Osteoblast (primary cell): ENCODE measurements around the gene FBXW8. TPM values are rescaled to one million over a fixed set of nuclear protein-coding genes. Genes with fewer than 3 reads are reported as not detected.
A peak's percentile ranks its signal among the peaks of the same experiment; 100 is the strongest.

Experiments
- DNase-seq: peaks from one replicate; pipeline ENCODE4 v3.0.0; 2011; ENCODE audit warnings: low spot score, mixed read lengths; ENCODE audit not compliant: insufficient read length; ENCODE audit errors: missing footprints
- H2AFZ ChIP-seq: 2 replicates; pipeline ENCODE4 v1.6.0; 2011; ENCODE audit warnings: mild to moderate bottlenecking, low read length
- H3K27ac ChIP-seq: 2 replicates; pipeline ENCODE4 v1.5.1; 2011; ENCODE audit warnings: mild to moderate bottlenecking, low read depth, low read length, moderate library complexity
- H3K27me3 ChIP-seq: 2 replicates; pipeline ENCODE4 v1.6.0; 2012; ENCODE audit warnings: mild to moderate bottlenecking, control low read depth, inconsistent platforms, low read length, moderate library complexity; ENCODE audit not compliant: insufficient read depth
- H3K36me3 ChIP-seq: 2 replicates; pipeline ENCODE4 v1.5.1; 2011; ENCODE audit warnings: mild to moderate bottlenecking, low read length, control low read depth, moderate library complexity; ENCODE audit not compliant: insufficient read depth
- H3K4me1 ChIP-seq: 2 replicates; pipeline ENCODE4 v1.5.1; 2011; ENCODE audit warnings: mild to moderate bottlenecking, low read length, control low read depth, moderate library complexity; ENCODE audit not compliant: insufficient read depth
- H3K4me2 ChIP-seq: 2 replicates; pipeline ENCODE4 v1.6.0; 2011; ENCODE audit warnings: mild to moderate bottlenecking, low read length; ENCODE audit not compliant: insufficient read depth
- H3K4me3 ChIP-seq: fragments of 200-600 bp; sonication (generic); 3 replicates; pipeline ENCODE4 v1.5.1; 2012; ENCODE audit warnings: mild to moderate bottlenecking, low read length, inconsistent platforms; ENCODE audit not compliant: insufficient read depth
- H3K79me2 ChIP-seq: 2 replicates; pipeline ENCODE4 v1.6.0; 2012; ENCODE audit warnings: mild to moderate bottlenecking, low read length, control low read depth, inconsistent platforms; ENCODE audit not compliant: insufficient read depth
- H3K9me3 ChIP-seq: 2 replicates; pipeline ENCODE4 v1.5.1; 2011; ENCODE audit warnings: low read depth, low read length, control low read depth
- H4K20me1 ChIP-seq: 2 replicates; pipeline ENCODE4 v1.6.0; 2012; ENCODE audit warnings: mild to moderate bottlenecking, low read length, control low read depth; ENCODE audit not compliant: insufficient read depth
- CTCF ChIP-seq: IDR thresholded peaks from 2 replicates; pipeline ENCODE4 v1.5.1; 2011; ENCODE audit warnings: mild to moderate bottlenecking, low read depth, low read length, moderate library complexity; ENCODE audit errors: extremely low read depth
- total RNA-seq: library from RNA; depleted of rRNA; stranded (reverse); fragments of >200 nt; gene quantifications from 2 replicates; pipeline ENCODE4 v1.2.3, GENCODE V29; 2012

FBXW8 gene
- total RNA-seq, 1 donor: 27.5 TPM

- Histone ChIP-seq H4K20me1 (no peaks in the 10 kb centered on the region), H3K4me3 (no peak overlapping the region), H3K4me1 (peaks cover 21% of the 10 kb centered on the region), H3K36me3 (peaks cover 9% of the 10 kb centered on the region), H3K4me2 (peak overlapping the region; percentile 62), H3K9me3 (no peaks in the 10 kb centered on the region), H3K27ac (peak overlapping the region; percentile 72), H3K79me2 (no peaks in the 10 kb centered on the region), H2AFZ (no peak overlapping the region), H3K27me3 (no peaks in the 10 kb centered on the region)
- DNase-seq: peak; percentile 82
- no peak for TF ChIP-seq CTCF
Observed at GRCh38 chr12:116982791-116983411, 72.2 kb downstream of the FBXW8 start.

GRCh38 chr12:116984098-116984497, 73.3 kb downstream of the FBXW8 start:
- no peak for DNase-seq
- H3K27me3 ChIP-seq: no peaks in the 10 kb centered on the region

GRCh38 chr12:116990329-116990728, 79.6 kb downstream of the FBXW8 start:
- no peak for DNase-seq
- peaks cover 4% of the 10 kb centered on the region for H3K79me2 ChIP-seq
- no peak overlapping the region for H3K4me3 ChIP-seq
- H3K27me3 ChIP-seq: no peaks in the 10 kb centered on the region
- H3K27ac ChIP-seq: peak overlapping the region; percentile 68
- H2AFZ ChIP-seq: no peak overlapping the region
- no peaks in the 10 kb centered on the region for H3K9me3 ChIP-seq
- no peak for TF ChIP-seq CTCF
- H3K4me2 ChIP-seq: no peak overlapping the region
- no peaks in the 10 kb centered on the region for H4K20me1 ChIP-seq
- H3K4me1 ChIP-seq: peaks cover 17% of the 10 kb centered on the region
- peaks cover 27% of the 10 kb centered on the region for H3K36me3 ChIP-seq

More at GRCh38 chr12:116984098-116984497, 73.3 kb downstream of the FBXW8 start:
- peaks cover 21% of the 10 kb centered on the region for H3K4me1 ChIP-seq
- no peaks in the 10 kb centered on the region for H4K20me1 ChIP-seq
- no peak overlapping the region for H3K4me2 ChIP-seq
- TF ChIP-seq CTCF: no peak
- H3K27ac ChIP-seq: no peak overlapping the region
- no peak overlapping the region for H2AFZ ChIP-seq
- H3K79me2 ChIP-seq: no peaks in the 10 kb centered on the region
- peaks cover 14% of the 10 kb centered on the region for H3K36me3 ChIP-seq
- H3K9me3 ChIP-seq: no peaks in the 10 kb centered on the region
- no peak overlapping the region for H3K4me3 ChIP-seq

GRCh38 chr12:116990971-116991966, 80.5 kb downstream of the FBXW8 start:
- no peak overlapping the region for H2AFZ ChIP-seq
- DNase-seq: peak; percentile 89
- peaks cover 17% of the 10 kb centered on the region for H3K4me1 ChIP-seq
- no peaks in the 10 kb centered on the region for H3K27me3 ChIP-seq
- no peak for TF ChIP-seq CTCF
- no peaks in the 10 kb centered on the region for H4K20me1 ChIP-seq
- peaks cover 30% of the 10 kb centered on the region for H3K36me3 ChIP-seq
- no peak overlapping the region for H3K4me3 ChIP-seq
- H3K9me3 ChIP-seq: no peaks in the 10 kb centered on the region
- H3K27ac ChIP-seq: peak overlapping the region; percentile 68
- peaks cover 5% of the 10 kb centered on the region for H3K79me2 ChIP-seq
- peak overlapping the region; percentile 47 for H3K4me2 ChIP-seq
